Effector CD4-positive, alpha-beta T cell (primary cell): ENCODE measurements around the gene TP53AIP1.

Source experiments
- DNase-seq: peaks from one replicate; pipeline ENCODE4 v3.0.0-alpha.2; 2020

TP53AIP1 gene

DNA sequence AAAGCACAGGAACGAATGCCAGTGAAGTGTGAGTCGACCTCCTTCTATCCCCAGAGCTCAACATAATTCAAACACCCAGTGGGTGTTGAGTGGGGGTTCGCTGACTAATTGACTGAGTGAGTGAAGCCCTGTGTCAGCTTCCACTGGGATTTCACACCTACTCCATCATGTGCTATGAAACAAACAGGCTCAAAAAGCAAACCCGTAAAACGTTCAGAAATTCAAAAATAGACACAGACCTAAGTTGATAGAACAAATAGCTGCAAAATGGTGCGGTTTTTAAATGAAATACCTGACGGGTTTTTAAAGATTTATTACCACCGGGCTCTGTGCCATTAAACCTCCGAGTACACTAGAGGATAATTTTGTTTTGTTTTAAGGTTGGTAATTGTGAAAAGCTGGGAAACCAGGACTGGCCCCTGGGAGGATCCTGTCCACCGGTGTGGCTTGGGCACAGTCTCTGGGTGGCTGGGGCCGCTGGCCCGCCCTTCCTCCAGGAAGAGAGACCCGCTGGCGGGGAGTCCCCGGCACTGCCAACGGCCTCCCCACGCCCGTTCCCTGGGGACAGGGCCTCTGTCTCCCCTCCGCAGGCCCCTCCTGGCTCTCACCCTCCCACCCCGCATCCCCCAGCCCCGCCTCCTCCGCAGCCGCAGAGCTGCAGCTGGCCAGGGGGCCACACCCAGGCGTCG lies 37.9 kb downstream of the TP53AIP1 start:
- DNase-seq: no peak

GRCh38 chr11:128904303-128904655 lies 38.4 kb downstream of the TP53AIP1 start:
- DNase-seq: no peak

- no peak for DNase-seq
Measured at GRCh38 chr11:128903248-128904061, 39.2 kb downstream of the TP53AIP1 start.

- no peak for DNase-seq
Measured at GRCh38 chr11:128902515-128903066, 40.1 kb downstream of the TP53AIP1 start.

- DNase-seq: no peak
Measured at GRCh38 chr11:128901653-128902514, 40.8 kb downstream of the TP53AIP1 start.

GRCh38 chr11:128900468-128900867 lies 42.2 kb downstream of the TP53AIP1 start:
- DNase-seq: no peak

DNA sequence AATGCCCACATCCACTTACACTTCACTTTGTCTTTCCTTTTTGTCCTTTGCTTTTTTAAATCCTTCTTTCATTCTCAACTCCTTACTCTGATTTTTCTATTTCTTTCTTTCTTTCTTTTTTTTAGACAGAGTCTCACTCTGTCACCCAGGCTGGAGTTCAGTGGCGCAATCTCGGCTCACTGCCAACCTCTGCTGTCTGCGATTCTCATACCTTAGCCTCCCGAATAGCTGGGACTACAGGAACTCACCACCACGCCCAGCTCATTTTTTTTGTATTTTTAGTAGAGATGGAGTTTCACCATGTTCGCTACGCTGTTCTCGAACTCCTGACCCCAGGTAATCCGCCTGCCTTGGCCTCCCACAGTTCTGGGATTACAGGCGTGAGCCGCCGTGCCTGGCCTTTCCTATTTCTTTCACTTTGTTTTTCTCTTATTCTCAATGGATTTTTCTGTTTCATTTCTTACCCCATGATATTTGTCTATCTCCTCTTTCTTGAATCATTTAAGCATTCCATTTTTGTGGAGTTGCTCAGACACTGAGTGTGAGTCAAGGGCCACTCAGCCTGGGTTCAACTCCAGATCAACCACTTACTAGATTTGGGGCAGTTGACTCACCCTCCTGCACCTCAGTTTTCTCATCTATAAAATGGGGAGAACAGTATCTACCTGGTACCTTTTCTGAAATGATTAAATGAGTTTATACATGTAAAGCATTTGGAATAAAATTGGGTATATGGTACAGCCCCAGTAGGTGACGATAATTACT lies 43.9 kb downstream of the TP53AIP1 start:
- DNase-seq: no peak

GRCh38 chr11:128897826-128898225 lies 44.8 kb downstream of the TP53AIP1 start:
- DNase-seq: no peak

- no peak for DNase-seq
Measured at GRCh38 chr11:128896356-128896755, 46.3 kb downstream of the TP53AIP1 start.

- DNase-seq: no peak
Measured at GRCh38 chr11:128895526-128895925, 47.1 kb downstream of the TP53AIP1 start.

GRCh38 chr11:128894685-128895084 lies 48.0 kb downstream of the TP53AIP1 start:
- DNase-seq: no peak

GRCh38 chr11:128894286-128894681 lies 48.4 kb downstream of the TP53AIP1 start:
- DNase-seq: no peak

DNA sequence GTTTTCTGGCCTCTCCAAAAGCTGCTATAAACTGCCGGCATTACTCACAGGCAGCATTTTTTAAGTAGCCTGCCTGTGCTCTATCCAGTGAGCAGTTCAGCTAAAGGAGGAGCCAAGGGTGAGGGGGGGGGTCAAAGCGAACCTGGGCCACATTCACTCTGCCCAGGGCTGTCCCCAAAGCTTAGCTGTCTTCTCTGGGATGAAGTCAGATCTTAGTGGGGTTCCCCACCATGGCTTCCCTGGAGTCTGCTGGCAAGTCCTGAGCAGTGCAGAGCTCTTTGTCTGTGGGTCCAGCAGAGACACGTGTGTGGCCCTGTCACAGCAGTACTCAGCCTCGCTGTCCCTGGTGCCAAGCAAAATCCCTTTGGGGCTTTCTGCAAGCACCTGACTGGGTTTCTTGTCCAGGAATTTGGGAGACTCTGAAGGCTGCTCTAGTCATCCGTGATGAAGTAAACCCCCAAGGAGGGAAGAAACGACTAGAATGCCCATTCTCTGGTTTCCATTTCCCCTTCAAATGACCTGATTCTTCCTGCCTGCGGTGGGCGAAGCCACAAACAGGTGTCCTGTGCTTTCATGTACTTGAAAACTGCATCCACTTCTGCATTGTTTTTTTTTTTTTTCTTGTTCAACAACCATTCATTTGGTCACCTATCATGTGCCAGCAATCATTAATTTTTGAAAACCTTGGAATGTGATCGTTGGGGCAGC lies 48.9 kb downstream of the TP53AIP1 start:
- DNase-seq: no peak

- DNase-seq: no peak
Measured at GRCh38 chr11:128892866-128893565, 49.7 kb downstream of the TP53AIP1 start.

GRCh38 chr11:128891913-128892398 lies 50.7 kb downstream of the TP53AIP1 start:
- no peak for DNase-seq

GRCh38 chr11:128890543-128891368 lies 51.9 kb downstream of the TP53AIP1 start, which contains the start of gene KCNJ5:
Gene KCNJ5, plus strand, starts transcription at chr11:128891356. Its CDS starts 19,918 bp downstream, at chr11:128911274.
- no peak for DNase-seq

GRCh38 chr11:128890216-128890542 lies 52.5 kb downstream of the TP53AIP1 start:
- DNase-seq: no peak

GRCh38 chr11:128889657-128890213 lies 52.9 kb downstream of the TP53AIP1 start:
- no peak for DNase-seq
